ENCODE results near the gene LCA5L. TPM values are rescaled to one million over a fixed set of nuclear protein-coding genes. Genes with fewer than 3 reads are reported as not detected.
A peak's percentile ranks its signal among the peaks of the same experiment; 100 is the strongest.
"Not testable (repeated sequence)": the region's sequence is repeated elsewhere in the genome, so short reads cannot be mapped to it uniquely, and the experiment has no call there.

LCA5L gene
- total RNA-seq, 2 donors from 2014 or later: 0.57 TPM; not detected in 1

DNA sequence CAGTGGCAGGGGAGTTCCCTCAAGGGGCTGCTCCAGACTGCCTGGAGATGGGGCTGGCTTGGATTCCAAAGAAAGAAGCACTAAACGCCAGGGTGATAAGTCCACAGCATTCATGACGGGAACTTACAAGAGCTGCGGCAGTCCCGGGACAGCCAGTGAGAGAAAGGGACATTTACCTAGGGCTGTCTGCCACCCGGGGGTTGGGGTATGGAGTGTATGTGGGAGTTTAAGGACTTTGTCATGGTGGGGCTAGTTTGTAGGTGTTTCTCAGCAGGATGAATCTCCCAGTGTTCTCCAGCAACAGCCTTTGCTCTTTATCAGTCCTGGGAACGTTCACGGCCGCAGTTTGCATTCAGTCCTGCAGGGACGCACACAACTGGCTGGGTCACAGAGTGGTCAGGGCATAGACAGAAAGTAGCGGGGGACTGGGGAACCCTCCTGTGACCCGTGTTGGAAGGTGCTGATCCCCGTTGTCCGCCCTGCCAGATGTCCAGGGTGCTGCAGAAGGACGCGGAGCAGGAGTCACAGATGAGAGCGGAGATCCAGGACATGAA lies 55.3 kb downstream of the LCA5L start:
- H3K9me3 ChIP-seq (ENCODE audit: control insufficient read depth, low read length, poor library complexity, severe bottlenecking): no peaks in the 10 kb centered on the region
- peak overlapping the region; percentile 86 for H3K27ac Mint-ChIP-seq
- H3K27me3 Mint-ChIP-seq: no peaks in the 10 kb centered on the region
- H3K4me1 Mint-ChIP-seq: peaks cover 18% of the 10 kb centered on the region
- peaks cover 4% of the 10 kb centered on the region for H3K36me3 Mint-ChIP-seq (ENCODE audit: low read depth)
- no peak for DNase-seq
- H3K4me3 Mint-ChIP-seq: no peak overlapping the region
- ATAC-seq: no peak

DNA sequence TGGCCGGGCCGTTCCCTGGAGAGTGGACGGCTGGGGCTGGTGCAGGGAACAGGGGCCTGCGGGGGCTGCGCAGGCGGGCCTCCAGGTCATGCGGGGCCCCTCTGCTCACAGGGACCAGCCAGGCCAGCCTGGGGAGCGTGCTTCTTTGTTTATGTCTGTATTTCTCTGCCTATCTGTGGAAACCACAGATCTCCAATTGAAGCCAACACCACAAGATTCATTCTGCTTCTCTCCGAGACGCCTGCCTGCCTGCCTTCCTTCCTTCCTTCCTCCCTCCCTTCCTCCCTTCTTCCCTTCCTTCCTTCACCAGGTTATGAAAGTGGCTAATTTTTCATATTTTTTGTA lies 56.8 kb downstream of the LCA5L start:
- H3K36me3 Mint-ChIP-seq (ENCODE audit: low read depth): peaks cover 4% of the 10 kb centered on the region
- H3K27ac Mint-ChIP-seq: peak overlapping the region; percentile 86
- DNase-seq: no peak
- H3K4me3 Mint-ChIP-seq: peak overlapping the region; percentile 93
- no peak for ATAC-seq
- H3K27me3 Mint-ChIP-seq: no peaks in the 10 kb centered on the region
- no peaks in the 10 kb centered on the region for H3K9me3 ChIP-seq (ENCODE audit: control insufficient read depth, low read length, poor library complexity, severe bottlenecking)
- peaks cover 23% of the 10 kb centered on the region for H3K4me1 Mint-ChIP-seq

DNA sequence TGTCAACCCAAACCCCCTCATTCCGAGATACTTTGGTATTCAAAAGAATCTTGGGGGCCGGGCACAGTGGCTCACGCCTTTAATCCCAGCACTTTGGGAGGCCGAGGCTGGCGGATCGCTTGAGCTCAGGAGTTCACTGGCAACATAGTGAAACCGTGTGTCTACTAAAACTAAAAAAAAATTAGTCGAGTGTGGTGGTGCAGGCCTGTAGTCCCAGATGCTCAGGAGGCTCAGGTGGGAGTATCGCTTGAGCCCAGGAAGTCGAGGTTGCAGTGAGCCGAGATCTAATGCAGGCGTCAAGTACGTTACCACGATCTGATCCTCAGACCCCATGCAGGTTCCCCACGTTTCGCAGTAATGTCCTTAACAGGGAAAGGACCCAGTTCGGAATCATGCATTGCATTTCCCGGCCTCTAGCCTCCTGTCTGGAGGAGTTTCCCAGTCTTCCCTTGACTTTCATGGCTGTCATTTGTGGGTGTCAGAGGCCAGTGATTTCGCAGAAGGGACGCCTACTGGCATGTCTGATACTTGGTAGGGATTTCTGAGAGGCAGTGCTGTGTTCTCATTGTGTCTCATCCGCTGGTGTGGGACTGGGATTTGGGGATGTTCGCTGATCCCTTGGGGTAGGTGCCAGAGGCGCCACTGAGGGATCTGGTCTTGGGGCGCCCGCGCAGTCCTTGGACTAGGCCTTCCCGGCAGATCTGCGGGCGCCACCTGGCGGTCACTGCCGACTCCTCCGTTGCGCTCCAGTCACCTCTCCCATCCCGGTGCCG lies 57.4 kb downstream of the LCA5L start:
- DNase-seq: peak; percentile 81 to 91 (median 90)
- peak overlapping the region; percentile 93 for H3K4me3 Mint-ChIP-seq
- ATAC-seq: peak; percentile 84
- H3K27ac Mint-ChIP-seq: peak overlapping the region; percentile 86
- H3K9me3 ChIP-seq (ENCODE audit: control insufficient read depth, low read length, poor library complexity, severe bottlenecking): no peaks in the 10 kb centered on the region
- peaks cover 23% of the 10 kb centered on the region for H3K4me1 Mint-ChIP-seq
- H3K36me3 Mint-ChIP-seq (ENCODE audit: low read depth): peaks cover 4% of the 10 kb centered on the region
- no peaks in the 10 kb centered on the region for H3K27me3 Mint-ChIP-seq

DNA sequence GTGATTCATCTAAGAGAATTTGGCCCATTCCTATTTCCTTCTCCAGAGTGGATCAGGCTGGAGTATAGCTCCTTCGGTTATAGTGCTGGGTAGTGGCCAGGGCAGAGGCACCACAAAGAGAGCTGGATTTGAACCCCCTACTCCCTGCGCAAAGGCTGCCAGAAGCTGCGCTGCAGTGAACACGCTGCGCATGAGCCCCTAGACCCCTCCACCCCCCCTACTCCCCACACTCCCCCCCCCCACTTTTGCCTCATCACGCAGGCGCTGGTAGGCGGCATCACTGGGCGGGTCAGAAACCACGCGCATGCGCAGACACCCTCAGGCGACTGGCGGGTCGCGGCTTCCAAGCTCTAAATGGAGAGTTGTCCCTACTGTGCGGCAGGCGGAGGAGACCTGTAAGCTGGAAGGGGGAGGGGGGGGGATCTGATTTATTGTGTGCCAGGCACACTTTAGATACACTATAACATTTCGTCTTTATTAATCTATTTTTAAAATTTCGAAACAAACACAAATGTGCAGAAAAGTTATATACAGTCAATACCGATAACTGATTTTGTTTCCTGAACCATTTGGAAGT lies 58.0 kb downstream of the LCA5L start:
- H3K27ac Mint-ChIP-seq: peak overlapping the region; percentile 86
- no peaks in the 10 kb centered on the region for H3K36me3 Mint-ChIP-seq (ENCODE audit: low read depth)
- no peaks in the 10 kb centered on the region for H3K27me3 Mint-ChIP-seq
- H3K4me3 Mint-ChIP-seq: peak overlapping the region; percentile 93
- peak; percentile 70 for ATAC-seq
- peak; percentile 88 to 91 (median 90) for DNase-seq
- no peaks in the 10 kb centered on the region for H3K9me3 ChIP-seq (ENCODE audit: control insufficient read depth, low read length, poor library complexity, severe bottlenecking)
- peaks cover 24% of the 10 kb centered on the region for H3K4me1 Mint-ChIP-seq

DNA sequence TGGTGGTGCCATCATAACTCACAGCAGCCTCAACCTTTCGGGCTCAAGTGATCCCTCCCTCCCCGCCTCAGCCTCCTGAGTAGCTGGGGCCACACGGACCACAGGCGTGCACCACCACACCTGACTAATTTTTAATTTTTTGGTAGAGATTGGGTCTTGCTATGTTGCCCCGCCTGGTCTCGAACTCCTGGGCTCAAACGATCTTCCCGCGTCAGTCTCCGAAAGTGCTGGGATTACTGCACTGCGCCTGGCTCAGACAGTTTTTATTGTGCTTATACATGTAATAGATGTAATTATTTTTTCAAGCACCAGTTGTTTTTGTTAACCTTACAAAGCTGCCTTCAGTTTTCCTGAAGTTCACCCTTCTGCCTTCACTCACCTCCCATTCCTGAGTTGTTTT lies 58.7 kb downstream of the LCA5L start:
- H3K4me1 Mint-ChIP-seq: peaks cover 30% of the 10 kb centered on the region
- no peak for DNase-seq
- no peaks in the 10 kb centered on the region for H3K27me3 Mint-ChIP-seq
- no peaks in the 10 kb centered on the region for H3K9me3 ChIP-seq (ENCODE audit: control insufficient read depth, low read length, poor library complexity, severe bottlenecking)
- no peak overlapping the region for H3K4me3 Mint-ChIP-seq
- no peaks in the 10 kb centered on the region for H3K36me3 Mint-ChIP-seq (ENCODE audit: low read depth)
- H3K27ac Mint-ChIP-seq: peak overlapping the region; percentile 86
- ATAC-seq: no peak

DNA sequence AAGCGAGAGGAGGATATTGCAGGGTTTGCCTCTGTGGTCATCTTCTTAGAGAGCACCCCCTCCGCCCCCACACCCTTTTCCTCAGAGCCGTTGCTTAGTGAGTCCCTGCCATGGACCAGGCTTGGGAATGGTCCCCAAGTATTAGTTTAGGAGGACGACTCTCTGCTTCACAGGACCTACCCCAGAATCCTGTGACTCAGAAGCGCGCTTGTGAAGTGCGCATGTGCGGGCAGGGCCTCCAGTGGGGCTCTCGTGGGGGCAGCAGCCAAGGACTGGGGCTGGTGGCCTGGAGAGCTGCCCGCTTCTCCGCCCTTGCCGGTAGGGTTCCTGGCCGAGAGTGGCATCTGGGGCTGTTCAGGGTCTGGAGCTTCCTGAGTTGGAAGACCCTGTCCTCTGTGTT lies 59.4 kb downstream of the LCA5L start:
- H3K27me3 Mint-ChIP-seq: no peaks in the 10 kb centered on the region
- H3K36me3 Mint-ChIP-seq (ENCODE audit: low read depth): no peaks in the 10 kb centered on the region
- H3K9me3 ChIP-seq (ENCODE audit: control insufficient read depth, low read length, poor library complexity, severe bottlenecking): no peaks in the 10 kb centered on the region
- H3K4me3 Mint-ChIP-seq: peak overlapping the region; percentile 55
- H3K27ac Mint-ChIP-seq: no peak overlapping the region
- no peak for ATAC-seq
- peaks cover 31% of the 10 kb centered on the region for H3K4me1 Mint-ChIP-seq
- DNase-seq: no peak

DNA sequence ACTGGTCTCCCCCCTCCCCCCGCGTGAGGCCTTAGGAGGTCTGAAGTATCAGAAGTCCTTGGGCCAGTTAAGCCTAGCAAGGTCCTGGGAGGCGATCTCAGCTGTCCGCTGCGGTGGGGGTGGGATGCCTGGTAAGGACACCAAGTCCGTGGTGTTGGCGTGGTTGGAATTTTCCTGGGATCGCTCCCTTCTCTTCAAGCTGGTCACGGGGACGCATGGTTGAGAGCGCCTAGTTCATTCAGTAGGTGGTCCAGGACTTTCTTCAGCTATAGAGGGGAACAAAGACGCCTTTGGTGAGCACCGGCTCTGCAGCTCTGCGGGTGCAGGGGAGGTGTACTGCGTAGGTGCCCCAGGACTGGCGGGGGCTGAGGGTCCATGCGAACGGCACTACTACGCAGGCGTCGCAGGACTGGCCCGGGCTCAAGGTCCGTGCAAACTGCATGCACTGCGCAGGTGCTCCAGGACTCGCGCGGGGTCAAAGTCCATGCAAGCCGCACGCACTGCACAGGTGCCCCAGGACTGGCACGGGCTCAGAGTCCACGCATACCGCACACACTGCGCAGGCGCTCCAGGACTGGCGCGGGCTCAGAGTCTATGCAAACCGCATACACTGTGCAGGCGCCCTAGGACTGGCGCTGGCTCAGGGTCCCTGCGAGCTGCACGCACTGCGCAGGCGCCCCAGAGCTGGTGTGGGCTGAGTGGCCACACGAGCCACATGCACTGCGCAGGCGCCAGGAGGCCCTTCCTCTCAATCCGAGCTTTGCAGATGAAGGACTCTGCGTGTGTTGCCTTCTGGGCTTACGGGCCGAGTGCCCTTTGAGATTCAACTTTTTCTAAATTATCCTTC lies 60.1 kb downstream of the LCA5L start:
- H3K27ac Mint-ChIP-seq: no peak overlapping the region
- ATAC-seq (peak; percentile 37), DNase-seq (peak in 2 of 3 donors; percentile 20 to 31)
- H3K9me3 ChIP-seq (ENCODE audit: control insufficient read depth, low read length, poor library complexity, severe bottlenecking): no peaks in the 10 kb centered on the region
- H3K27me3 Mint-ChIP-seq: no peaks in the 10 kb centered on the region
- H3K4me3 Mint-ChIP-seq: peak overlapping the region; percentile 55
- H3K4me1 Mint-ChIP-seq: peaks cover 34% of the 10 kb centered on the region
- H3K36me3 Mint-ChIP-seq (ENCODE audit: low read depth): no peaks in the 10 kb centered on the region

DNA sequence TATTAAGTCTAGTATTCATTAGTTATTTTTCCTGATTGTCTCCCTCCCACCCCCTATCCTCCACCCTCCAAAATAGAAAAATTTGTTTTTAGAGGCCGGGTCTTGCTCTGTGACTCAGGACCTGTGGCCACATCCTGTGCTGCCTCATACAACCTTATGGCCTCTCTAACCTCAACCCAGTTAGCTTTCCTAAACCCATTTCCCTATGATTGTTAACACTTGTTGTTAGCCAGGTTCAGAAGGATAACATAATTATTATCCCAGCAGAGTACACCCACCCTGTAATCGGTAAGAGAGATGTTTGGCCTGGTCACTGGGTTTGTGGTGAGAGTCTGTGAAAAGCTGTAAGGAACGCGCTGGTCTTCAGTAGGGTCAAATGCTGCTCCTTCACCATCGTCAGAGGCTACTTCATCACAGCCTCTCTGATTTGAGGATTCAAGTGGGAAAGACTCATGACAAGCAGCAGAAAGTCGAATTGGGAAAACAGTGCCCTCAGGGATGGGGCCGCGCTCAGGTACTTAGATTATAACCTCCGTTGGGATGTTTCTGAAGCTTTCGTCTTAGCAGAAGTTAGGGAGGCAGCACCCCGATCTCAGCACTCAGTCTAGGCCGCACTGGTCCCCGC lies 60.8 kb downstream of the LCA5L start:
- ATAC-seq (no peak), DNase-seq (no peak)
- Mint-ChIP-seq H3K4me3 (no peak overlapping the region), H3K4me1 (peaks cover 34% of the 10 kb centered on the region), H3K36me3 (ENCODE audit: low read depth) (no peaks in the 10 kb centered on the region), H3K27me3 (no peaks in the 10 kb centered on the region), H3K27ac (no peak overlapping the region)
- no peaks in the 10 kb centered on the region for H3K9me3 ChIP-seq (ENCODE audit: control insufficient read depth, low read length, poor library complexity, severe bottlenecking)

DNA sequence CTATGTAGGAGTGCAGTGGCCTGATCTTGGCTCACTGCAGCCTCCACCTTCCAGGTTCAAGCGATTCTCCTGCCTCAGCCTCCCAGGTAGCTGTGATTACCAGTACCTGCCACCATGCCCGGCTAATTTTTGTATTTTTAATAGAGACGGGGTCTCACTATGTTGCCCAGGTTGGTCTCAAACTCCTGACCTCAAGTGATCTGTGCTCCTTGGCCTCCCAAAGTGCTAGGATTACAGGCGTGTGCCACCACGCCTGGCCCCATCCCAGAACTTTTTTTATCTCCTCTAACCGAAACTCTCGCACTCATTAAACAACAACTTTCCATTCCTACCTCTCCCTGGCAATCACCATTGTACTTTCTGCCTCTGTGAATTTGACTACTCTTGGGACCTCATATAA lies 63.5 kb downstream of the LCA5L start:
- ATAC-seq; H3K36me3 Mint-ChIP-seq (ENCODE audit: low read depth); H3K27me3 Mint-ChIP-seq; DNase-seq; H3K9me3 ChIP-seq (ENCODE audit: control insufficient read depth, low read length, poor library complexity, severe bottlenecking): not testable (repeated sequence)
- peak overlapping the region; percentile 89 for H3K27ac Mint-ChIP-seq
- H3K4me3 Mint-ChIP-seq: peak overlapping the region; percentile 28
- H3K4me1 Mint-ChIP-seq: peaks cover 19% of the 10 kb centered on the region

DNA sequence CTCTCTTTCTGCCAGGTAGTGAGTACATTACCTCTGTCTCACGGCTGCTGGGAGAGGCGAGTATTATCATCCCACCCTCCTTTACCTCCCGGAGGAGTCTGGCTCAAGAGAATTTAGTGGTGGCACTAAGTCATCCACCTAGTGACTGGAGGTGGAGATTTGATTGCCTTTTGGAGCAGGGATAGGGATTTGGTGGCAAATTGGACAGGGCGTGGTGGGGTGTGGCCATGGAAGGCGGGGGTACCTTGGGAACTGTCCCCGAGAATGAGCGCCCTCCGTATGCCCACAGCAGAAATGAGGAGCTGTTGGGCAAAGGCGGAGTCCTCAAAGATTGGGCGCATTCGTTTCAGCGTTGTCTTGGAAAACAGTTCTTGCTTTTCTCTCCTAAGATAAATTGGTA lies 64.6 kb downstream of the LCA5L start:
- H3K27me3 Mint-ChIP-seq: peaks cover 8% of the 10 kb centered on the region
- no peaks in the 10 kb centered on the region for H3K36me3 Mint-ChIP-seq (ENCODE audit: low read depth)
- DNase-seq (no peak), ATAC-seq (no peak)
- H3K4me1 Mint-ChIP-seq: peaks cover 17% of the 10 kb centered on the region
- H3K9me3 ChIP-seq (ENCODE audit: control insufficient read depth, low read length, poor library complexity, severe bottlenecking): no peaks in the 10 kb centered on the region
- H3K27ac Mint-ChIP-seq: peak overlapping the region; percentile 89
- peak overlapping the region; percentile 93 for H3K4me3 Mint-ChIP-seq

DNA sequence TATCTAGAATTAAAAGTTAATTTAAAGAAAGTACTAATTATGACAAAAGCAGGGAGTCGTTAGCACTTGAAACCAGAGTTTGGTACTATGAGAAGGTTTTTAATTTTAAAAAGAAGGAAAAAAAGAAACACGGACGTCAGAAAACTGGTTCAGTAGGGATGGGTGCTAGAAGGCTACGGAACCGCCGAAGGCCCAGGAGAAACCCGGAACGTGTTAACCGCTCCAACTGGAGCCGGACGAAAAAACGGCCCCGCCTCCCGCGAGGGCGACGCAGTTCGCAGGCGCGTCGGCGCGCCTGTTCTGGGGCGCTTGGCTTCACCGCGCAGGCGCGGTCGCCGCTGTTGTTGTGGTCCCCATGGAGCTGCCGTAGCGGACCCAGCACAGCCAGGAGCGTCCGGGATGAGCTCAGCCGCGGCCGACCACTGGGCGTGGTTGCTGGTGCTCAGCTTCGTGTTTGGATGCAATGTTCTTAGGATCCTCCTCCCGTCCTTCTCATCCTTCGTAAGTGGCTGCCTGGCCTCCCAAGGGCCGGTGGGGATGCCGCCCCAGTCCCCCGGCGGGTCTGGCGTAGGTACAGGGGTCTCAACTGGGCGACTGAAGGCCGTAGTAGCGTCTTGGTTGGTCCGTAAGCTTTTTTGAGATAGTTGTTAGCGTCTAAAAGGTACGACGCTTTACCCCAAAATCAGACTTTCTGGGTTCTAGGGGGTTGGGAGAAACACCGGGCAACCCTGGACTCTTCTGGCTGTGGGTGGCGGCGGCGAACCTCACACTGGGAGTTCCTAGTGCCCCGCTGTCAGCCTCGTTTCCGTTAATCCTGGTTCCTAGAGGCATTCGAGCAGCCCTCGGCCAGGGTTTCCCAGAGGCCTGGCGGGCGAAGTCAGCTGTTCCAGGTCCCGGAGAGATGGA lies 65.3 kb downstream of the LCA5L start:
- Mint-ChIP-seq H3K4me1 (peaks cover 16% of the 10 kb centered on the region), H3K4me3 (peak overlapping the region; percentile 93), H3K27ac (peak overlapping the region; percentile 89), H3K27me3 (peaks cover 8% of the 10 kb centered on the region), H3K36me3 (ENCODE audit: low read depth) (no peaks in the 10 kb centered on the region)
- H3K9me3 ChIP-seq (ENCODE audit: control insufficient read depth, low read length, poor library complexity, severe bottlenecking): no peaks in the 10 kb centered on the region
- ATAC-seq: peak; percentile 99
- DNase-seq: peak; percentile 78 to 88 (median 84)

DNA sequence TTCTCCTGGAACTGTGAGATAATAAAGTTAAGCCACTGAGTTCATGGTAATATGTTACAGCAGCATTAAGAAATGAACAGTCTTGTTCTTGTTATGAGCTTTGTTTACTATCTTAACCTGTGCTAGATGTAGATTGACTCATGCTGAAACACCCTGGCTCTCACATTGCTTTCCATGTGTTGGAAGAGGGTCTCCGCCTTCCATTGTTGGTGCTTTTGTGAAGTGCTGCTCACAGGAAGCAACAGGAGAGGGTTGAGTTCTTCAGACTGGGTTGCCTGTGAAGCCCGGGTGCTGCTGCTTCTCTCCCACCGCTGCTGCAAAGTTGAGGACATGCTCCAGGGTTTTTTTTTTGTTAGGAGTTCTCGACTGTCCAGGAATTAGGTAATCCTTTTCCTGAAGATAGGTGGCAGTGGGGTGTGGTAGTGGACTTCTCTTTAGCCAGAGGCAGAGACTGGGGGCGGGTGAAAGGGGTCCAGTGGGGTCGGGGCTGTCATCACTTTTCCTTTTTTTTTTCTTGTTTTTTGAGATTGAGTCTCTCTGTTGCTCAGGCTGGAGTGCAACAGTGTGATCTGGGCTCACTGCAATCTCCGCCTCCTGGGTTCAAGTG lies 68.0 kb downstream of the LCA5L start:
- peaks cover 15% of the 10 kb centered on the region for H3K27me3 Mint-ChIP-seq
- no peaks in the 10 kb centered on the region for H3K36me3 Mint-ChIP-seq (ENCODE audit: low read depth)
- no peak overlapping the region for H3K4me3 Mint-ChIP-seq
- ATAC-seq (no peak), DNase-seq (no peak)
- no peaks in the 10 kb centered on the region for H3K9me3 ChIP-seq (ENCODE audit: control insufficient read depth, low read length, poor library complexity, severe bottlenecking)
- no peak overlapping the region for H3K27ac Mint-ChIP-seq
- peaks cover 11% of the 10 kb centered on the region for H3K4me1 Mint-ChIP-seq

Data from T-helper 17 cell (primary cell).